Measurements from ENCODE around the gene PXDC1. TPM values are rescaled to one million over a fixed set of nuclear protein-coding genes. Genes with fewer than 3 reads are reported as not detected.

PXDC1 gene
- total and polyA plus RNA-seq, 10 donors: 17.7 to 51.5 (median 32.0) TPM

DNA sequence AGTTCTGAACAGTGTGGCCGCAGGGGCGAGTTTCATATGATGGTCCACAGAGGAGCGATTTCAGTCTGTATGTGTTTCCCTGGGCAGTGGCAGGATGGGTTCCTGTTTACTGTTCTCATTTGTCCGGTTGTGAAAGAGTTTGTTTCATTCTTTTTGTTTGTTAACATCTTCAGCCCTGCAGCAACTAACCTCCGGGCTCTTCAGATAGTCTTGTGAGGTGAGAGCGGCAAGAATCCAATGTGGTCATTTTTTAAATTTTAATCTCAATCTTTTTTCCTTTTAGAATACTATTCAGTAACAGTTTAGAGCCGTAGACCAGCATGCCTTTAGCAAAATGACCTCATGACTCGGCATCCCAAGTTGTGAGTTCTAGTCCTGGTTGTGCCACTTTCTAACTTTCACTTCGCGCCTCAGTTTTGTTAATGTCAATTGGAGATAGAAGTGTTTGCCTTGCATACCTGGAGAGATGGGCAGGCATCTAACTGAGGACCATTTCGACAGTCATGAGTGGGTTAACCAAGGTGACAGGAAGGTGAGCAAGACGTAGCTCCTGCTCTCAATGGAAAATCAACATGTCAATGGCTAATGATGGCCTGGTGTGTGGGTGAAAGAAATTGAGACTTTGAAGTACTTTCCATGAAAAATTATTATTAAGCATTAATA, 38.5 kb upstream of the PXDC1 start:
- no peaks in the 10 kb centered on the region for H3K27me3 ChIP-seq (replicated peaks in 1 of 7)
- no peaks in the 10 kb centered on the region for H3K36me3 ChIP-seq
- TF ChIP-seq, protein P1, sequence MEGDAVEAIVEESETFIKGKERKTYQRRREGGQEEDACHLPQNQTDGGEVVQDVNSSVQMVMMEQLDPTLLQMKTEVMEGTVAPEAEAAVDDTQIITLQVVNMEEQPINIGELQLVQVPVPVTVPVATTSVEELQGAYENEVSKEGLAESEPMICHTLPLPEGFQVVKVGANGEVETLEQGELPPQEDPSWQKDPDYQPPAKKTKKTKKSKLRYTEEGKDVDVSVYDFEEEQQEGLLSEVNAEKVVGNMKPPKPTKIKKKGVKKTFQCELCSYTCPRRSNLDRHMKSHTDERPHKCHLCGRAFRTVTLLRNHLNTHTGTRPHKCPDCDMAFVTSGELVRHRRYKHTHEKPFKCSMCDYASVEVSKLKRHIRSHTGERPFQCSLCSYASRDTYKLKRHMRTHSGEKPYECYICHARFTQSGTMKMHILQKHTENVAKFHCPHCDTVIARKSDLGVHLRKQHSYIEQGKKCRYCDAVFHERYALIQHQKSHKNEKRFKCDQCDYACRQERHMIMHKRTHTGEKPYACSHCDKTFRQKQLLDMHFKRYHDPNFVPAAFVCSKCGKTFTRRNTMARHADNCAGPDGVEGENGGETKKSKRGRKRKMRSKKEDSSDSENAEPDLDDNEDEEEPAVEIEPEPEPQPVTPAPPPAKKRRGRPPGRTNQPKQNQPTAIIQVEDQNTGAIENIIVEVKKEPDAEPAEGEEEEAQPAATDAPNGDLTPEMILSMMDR (IDR thresholded peaks at IDR 0.05 in 8 of 11, conservative IDR thresholded peaks at IDR 0.05 in 3 of 11): no peak
- TF ChIP-seq POLR2AphosphoS5 (IDR thresholded peaks at IDR 0.05): no peak
- TF ChIP-seq POLR2A (IDR thresholded peaks at IDR 0.05): no peak
- intact Hi-C loops (cut with DNase I; ENCODE audit: low total_unique reads): no loop called here
- H3K4me3 ChIP-seq: no peak overlapping the region
- no peak for DNase-seq
- WGBS, 5 donors: 90 to 93% (median 92%) methylated on average over 12 of the region's 12 CpGs
- no peaks in the 10 kb centered on the region for H3K9me3 ChIP-seq
- peaks cover 0 to 17% (median 12%) of the 10 kb centered on the region in 6 donors for H3K4me1 ChIP-seq
- no peak overlapping the region for H3K27ac ChIP-seq

DNA sequence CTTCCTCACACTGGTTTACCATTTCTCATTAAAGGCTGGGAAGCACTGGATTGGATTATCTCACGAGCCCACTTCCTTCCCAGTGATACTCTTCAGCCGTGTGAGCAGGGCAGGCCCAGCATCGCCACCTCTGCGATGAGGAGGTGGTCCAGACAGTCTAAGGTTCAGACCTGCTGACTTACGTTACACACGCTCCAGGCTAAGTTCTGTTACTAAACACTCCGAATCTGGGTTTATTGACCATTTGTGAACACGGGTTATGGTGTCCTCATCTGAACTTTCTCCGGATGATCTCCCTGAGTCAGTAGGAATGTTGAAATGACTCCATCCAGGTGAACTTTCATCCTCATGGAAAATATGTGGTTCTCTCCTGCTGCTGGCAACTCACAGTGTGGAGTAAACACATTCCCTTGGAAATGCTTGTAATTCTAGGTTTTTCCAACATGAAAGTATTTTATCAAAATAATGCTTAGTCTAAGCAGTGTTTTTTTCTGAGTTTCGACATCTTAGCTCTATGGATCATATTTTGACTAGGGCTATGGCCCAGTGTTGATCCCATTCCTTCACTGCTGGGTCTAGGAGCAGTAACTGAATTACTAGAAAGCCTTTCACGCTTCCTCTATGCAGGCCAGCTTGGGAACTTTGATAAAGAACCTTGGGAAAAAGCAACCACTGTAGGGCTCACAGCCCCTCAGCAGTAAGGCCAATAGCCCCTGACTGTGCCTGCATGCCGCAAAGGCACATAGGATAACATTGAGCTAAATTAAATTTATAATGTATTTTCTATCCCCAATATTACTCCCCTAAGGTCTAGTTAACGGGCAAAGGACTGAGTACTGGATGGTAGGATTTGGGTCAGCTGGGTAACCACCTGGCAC, 37.7 kb upstream of the PXDC1 start:
- no peaks in the 10 kb centered on the region for H3K36me3 ChIP-seq
- intact Hi-C loops (cut with DNase I; ENCODE audit: low total_unique reads): no loop called here
- no peaks in the 10 kb centered on the region for H3K9me3 ChIP-seq
- TF ChIP-seq POLR2AphosphoS5 (IDR thresholded peaks at IDR 0.05): no peak
- TF ChIP-seq POLR2A (IDR thresholded peaks at IDR 0.05): no peak
- no peak overlapping the region for H3K4me3 ChIP-seq
- 91 to 96% (median 96%) methylated on average over 13 of the region's 13 CpGs for WGBS, 5 donors
- no peaks in the 10 kb centered on the region for H3K27me3 ChIP-seq (replicated peaks in 1 of 7)
- no peak overlapping the region for H3K27ac ChIP-seq
- DNase-seq: no peak
- peaks cover 0 to 15% (median 10%) of the 10 kb centered on the region in 6 donors for H3K4me1 ChIP-seq

DNA sequence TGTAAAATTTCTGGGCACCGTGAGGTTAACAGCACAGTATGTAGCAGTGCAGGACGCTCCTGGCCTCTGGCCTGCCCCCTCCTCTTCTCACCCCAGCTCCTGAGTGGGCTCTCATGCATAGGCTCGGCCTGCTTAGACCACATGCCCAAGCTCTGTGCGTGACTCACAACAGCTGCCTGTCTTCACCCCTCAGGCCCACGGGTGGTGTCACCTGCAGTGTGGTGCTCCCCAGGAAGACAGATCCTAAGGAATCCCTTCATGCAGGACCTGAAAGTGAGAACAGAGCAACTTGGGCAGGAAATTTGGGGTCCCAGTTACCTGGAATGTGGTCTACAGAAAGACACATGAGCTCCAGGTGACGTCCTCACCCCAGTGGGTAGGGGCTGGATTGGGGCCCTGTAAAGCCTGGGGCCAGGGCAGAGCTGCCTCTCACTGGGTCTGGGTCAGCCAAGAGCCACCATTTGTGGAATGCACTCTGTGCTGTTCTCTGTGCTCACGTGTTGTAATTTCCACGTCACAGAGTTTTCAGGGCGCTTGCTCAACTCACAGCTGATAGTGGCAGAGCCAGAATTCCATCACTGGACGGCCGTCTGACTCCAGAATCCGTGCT, 37.0 kb upstream of the PXDC1 start:
- no peak overlapping the region for H3K4me3 ChIP-seq
- DNase-seq: no peak
- WGBS, 5 donors: 84 to 91% (median 88%) methylated on average over 11 to 12 of the region's 12 CpGs
- H3K4me1 ChIP-seq: peaks cover 0 to 9% (median 3%) of the 10 kb centered on the region in 6 donors
- H3K27me3 ChIP-seq (replicated peaks in 1 of 7): no peaks in the 10 kb centered on the region
- H3K36me3 ChIP-seq: no peaks in the 10 kb centered on the region
- no peak overlapping the region for H3K27ac ChIP-seq
- H3K9me3 ChIP-seq: no peaks in the 10 kb centered on the region
- TF ChIP-seq, protein P1 (IDR thresholded peaks at IDR 0.05 in 8 of 11, conservative IDR thresholded peaks at IDR 0.05 in 3 of 11): no peak
- TF ChIP-seq POLR2AphosphoS5 (IDR thresholded peaks at IDR 0.05) (no peak), POLR2A (IDR thresholded peaks at IDR 0.05) (no peak)
- intact Hi-C loops (cut with DNase I; ENCODE audit: low total_unique reads): no loop called here

DNA sequence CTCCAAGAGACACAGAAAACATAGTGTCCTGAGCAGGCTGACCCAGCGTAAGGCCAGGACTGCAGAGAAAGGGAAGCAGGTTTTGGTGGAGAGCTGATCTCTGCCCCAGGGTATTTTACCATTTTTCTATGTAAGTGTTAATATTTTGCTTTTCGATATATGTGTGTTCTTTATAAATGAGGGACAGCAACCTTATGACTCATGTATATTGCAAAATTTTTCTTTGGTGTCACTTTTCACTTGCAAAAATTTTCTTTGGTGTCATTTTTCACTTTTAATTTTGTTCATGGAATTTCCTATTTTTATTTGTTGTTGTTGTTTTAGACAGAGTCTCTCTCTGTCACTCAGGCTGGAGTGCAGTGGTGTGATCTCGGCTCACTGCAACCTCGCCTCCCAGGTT, 34.6 kb upstream of the PXDC1 start:
- no peaks in the 10 kb centered on the region for H3K27me3 ChIP-seq (replicated peaks in 1 of 7)
- TF ChIP-seq POLR2AphosphoS5 (IDR thresholded peaks at IDR 0.05) (no peak), POLR2A (IDR thresholded peaks at IDR 0.05) (no peak)
- TF ChIP-seq, protein P1 (IDR thresholded peaks at IDR 0.05 in 8 of 11, conservative IDR thresholded peaks at IDR 0.05 in 3 of 11): no peak
- H3K4me1 ChIP-seq: peaks cover 0 to under 1% (median 0%) of the 10 kb centered on the region in 6 donors
- 83 to 92% (median 86%) methylated on average over 4 of the region's 4 CpGs for WGBS, 5 donors
- no peaks in the 10 kb centered on the region for H3K9me3 ChIP-seq
- H3K4me3 ChIP-seq: no peak overlapping the region
- no peak overlapping the region for H3K27ac ChIP-seq
- no peaks in the 10 kb centered on the region for H3K36me3 ChIP-seq
- intact Hi-C loops (cut with DNase I; ENCODE audit: low total_unique reads): no loop called here
- DNase-seq: no peak
